ENCODE data around the gene MPPED2.

The MPPED2 gene

DNA sequence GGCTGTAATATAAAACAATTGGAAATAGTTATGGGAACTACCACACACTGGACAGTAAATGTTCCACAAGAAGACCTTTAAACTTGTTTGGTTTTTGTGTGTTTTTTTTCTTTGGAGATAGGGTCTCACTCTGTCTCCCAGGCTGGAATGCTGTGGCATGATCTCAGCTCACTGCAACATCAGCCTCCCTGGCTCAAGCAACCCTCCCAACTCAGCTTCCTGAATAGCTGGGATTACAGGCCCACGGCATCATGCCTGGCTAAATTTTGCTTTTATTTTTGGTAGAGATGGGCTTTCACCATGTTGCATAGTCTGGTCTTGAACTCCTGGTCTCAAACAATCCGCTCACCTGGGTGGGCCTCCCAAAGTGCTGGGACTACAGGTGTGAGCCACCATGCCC, 121.0 kb downstream of the MPPED2 start:
- in situ Hi-C loops (cut with MboI; ENCODE audit: low pct_unique_long_range_greater_than_20kb, low sequenced_read_pairs) = no loop called here
- no peak for DNase-seq

GRCh38 chr11:30463266-30463665, 122.9 kb downstream of the MPPED2 start:
- in situ Hi-C loops (cut with MboI; ENCODE audit: low pct_unique_long_range_greater_than_20kb, low sequenced_read_pairs) = no loop called here
- no peak for DNase-seq

DNA sequence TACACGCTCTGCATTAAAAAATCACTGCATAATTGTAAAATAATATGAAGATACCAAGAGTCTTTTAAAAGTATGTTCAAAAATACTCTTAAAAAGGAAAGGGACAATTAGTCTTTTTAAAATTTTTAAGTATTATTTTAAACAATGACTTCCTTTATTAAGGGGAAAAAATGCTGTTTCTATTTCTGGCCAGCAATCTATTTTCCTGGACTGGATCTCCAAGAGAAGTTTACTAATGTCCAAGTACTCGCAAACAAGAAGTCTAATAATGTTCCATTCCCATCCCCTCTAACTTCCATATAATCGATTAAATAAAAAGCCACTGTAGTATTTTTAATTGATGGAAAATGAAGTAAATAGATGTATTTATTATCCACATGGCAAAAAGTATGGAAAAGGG, 123.7 kb downstream of the MPPED2 start:
- in situ Hi-C loops (cut with MboI; ENCODE audit: low pct_unique_long_range_greater_than_20kb, low sequenced_read_pairs) = no loop called here
- no peak for DNase-seq

GRCh38 chr11:30459821-30460220, 126.3 kb downstream of the MPPED2 start:
- DNase-seq = no peak
- in situ Hi-C loops (cut with MboI; ENCODE audit: low pct_unique_long_range_greater_than_20kb, low sequenced_read_pairs) = no loop called here

DNA sequence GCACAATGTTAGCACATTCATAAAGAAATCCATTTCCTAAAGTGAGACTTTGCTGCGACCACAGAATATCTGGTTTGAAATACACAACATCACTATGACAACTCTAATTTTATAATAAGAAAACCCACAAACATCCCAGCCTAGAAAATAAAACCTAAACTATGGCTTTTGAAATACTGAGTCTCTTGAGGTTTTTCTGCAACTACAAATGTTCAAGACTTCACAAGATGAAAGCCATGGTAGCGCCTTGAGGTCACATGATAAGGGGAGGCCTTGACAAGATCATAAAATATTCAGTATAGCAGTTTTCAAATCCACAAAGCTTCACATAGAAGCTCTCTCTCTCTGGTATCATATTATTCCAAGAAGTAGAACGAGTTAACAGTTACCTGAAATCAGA, 126.8 kb downstream of the MPPED2 start:
- no peak for DNase-seq
- in situ Hi-C loops (cut with MboI; ENCODE audit: low pct_unique_long_range_greater_than_20kb, low sequenced_read_pairs) = no loop called here

GRCh38 chr11:30458541-30458940, 127.6 kb downstream of the MPPED2 start:
- in situ Hi-C loops (cut with MboI; ENCODE audit: low pct_unique_long_range_greater_than_20kb, low sequenced_read_pairs) = no loop called here
- no peak for DNase-seq

DNA sequence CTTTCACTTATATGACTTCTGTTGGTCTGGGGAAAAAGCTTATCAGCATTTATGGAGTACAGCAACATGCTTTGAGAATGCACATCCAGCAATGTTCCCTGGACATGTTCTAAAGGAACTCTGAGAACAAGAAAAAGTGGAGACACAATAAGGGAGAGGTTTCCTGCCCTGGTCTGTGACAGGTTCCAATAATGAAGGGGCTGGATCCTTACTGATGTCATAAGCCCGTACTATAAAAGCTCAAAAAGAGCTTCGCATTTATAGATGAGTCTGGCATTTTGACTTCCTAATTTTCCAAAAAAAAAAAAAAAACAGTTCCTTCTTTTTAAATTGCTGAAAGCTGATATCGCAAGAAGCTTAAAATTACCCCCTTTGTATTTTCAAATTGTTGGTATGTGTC, 129.1 kb downstream of the MPPED2 start:
- DNase-seq = no peak

GRCh38 chr11:30455025-30455424, 131.1 kb downstream of the MPPED2 start:
- in situ Hi-C loops (cut with MboI; ENCODE audit: low pct_unique_long_range_greater_than_20kb, low sequenced_read_pairs) = no loop called here
- DNase-seq = no peak

More for the DNA sequence above, 129.1 kb downstream of the MPPED2 start:
- in situ Hi-C loops (cut with MboI; ENCODE audit: low pct_unique_long_range_greater_than_20kb, low sequenced_read_pairs) = no loop called here

- no peak for DNase-seq
- in situ Hi-C loops (cut with MboI; ENCODE audit: low pct_unique_long_range_greater_than_20kb, low sequenced_read_pairs) = no loop called here
Observed at GRCh38 chr11:30454541-30454940, 131.6 kb downstream of the MPPED2 start.

GRCh38 chr11:30454111-30454510, 132.0 kb downstream of the MPPED2 start:
- DNase-seq = no peak
- in situ Hi-C loops (cut with MboI; ENCODE audit: low pct_unique_long_range_greater_than_20kb, low sequenced_read_pairs) = no loop called here

DNA sequence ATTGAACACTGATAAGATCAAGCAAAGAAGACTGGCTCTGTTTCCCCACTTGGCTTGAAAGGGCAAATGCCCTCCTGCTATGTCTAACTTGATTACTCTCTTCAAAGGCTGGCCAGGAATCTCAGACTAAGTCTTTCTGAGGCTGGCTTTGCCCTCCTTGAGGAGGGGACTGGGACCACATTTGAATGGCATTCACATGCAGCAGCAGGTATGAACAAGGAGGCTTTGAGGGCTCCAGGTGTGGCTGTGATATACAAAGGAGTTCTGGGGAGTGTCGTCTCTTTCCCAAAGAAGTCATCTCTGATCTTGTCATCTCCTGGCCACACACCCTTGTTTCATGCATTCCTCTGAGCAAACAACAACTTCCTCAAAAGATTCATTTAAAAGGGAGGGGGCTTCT, 132.4 kb downstream of the MPPED2 start:
- no peak for DNase-seq
- in situ Hi-C loops (cut with MboI; ENCODE audit: low pct_unique_long_range_greater_than_20kb, low sequenced_read_pairs) = no loop called here

DNA sequence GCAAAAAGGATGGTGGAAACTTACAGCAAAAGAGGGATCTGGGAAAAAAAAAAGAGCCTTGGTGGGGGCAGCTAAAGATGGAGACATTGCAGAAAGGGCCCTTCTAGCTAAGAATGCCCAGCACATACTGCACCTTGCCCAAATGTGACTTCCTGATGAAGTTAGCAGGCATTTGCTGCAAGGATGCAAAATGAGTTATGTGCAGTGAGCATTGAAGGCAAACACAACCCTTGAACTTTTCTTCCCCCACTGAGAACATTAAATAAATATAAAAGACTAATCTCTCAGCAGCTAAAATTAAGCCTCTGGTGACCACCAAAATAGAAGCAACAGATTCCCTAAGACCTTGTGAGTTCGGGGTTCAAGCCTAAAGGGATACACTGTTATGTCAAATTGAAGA, 133.3 kb downstream of the MPPED2 start:
- in situ Hi-C loops (cut with MboI; ENCODE audit: low pct_unique_long_range_greater_than_20kb, low sequenced_read_pairs) = no loop called here
- no peak for DNase-seq

DNA sequence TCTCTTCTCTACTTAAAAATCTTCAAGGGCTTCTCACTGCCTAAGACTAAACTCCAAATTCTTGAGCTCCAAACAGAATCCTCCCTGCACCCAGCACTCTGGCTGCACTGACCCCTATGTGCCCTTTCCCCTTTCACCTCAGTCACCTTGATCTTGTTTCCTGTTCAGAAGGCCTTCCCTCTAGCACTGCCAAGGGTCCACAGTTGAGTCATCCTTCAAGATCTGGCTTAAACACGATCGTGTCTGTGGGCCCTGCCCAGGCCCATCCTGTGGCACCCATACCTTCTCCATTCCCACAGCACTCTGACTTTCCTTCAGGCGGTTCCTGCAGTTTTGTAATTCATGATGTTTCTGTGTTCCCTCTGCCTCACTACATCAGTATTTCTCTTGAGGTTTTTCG, 134.0 kb downstream of the MPPED2 start:
- in situ Hi-C loops (cut with MboI; ENCODE audit: low pct_unique_long_range_greater_than_20kb, low sequenced_read_pairs) = no loop called here
- no peak for DNase-seq

DNA sequence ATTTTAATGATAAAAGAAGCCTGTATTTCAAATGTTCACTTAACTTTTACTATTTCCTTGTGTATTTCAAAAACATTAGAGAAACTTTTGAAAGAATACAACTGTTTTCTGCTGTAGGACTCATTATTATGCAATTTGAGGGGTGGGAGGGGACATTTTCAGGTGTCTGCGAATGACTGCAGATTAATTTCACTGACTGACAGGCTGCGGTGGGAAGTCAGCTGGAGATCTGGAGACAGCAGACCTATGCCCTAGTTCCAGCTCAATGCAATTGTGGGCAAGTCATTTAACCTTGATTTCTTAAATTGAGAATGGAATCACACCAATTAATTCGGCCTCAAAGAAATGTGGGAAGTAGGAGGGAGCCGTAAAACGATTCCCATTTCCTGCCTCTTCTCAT, 134.5 kb downstream of the MPPED2 start:
- no peak for DNase-seq
- in situ Hi-C loops (cut with MboI; ENCODE audit: low pct_unique_long_range_greater_than_20kb, low sequenced_read_pairs) = no loop called here

GRCh38 chr11:30451167-30451566, 135.0 kb downstream of the MPPED2 start:
- in situ Hi-C loops (cut with MboI; ENCODE audit: low pct_unique_long_range_greater_than_20kb, low sequenced_read_pairs) = no loop called here
- no peak for DNase-seq

GRCh38 chr11:30447058-30447640, 139.0 kb downstream of the MPPED2 start:
- DNase-seq = no peak
- in situ Hi-C loops (cut with MboI; ENCODE audit: low pct_unique_long_range_greater_than_20kb, low sequenced_read_pairs) = no loop called here

- in situ Hi-C loops (cut with MboI; ENCODE audit: low pct_unique_long_range_greater_than_20kb, low sequenced_read_pairs) = no loop called here
- no peak for DNase-seq
Observed at GRCh38 chr11:30446520-30446919, 139.6 kb downstream of the MPPED2 start.

GRCh38 chr11:30445056-30445455, 141.1 kb downstream of the MPPED2 start:
- in situ Hi-C loops (cut with MboI; ENCODE audit: low pct_unique_long_range_greater_than_20kb, low sequenced_read_pairs) = no loop called here

GRCh38 chr11:30440510-30440909, 145.6 kb downstream of the MPPED2 start:
- in situ Hi-C loops (cut with MboI; ENCODE audit: low pct_unique_long_range_greater_than_20kb, low sequenced_read_pairs) = no loop called here
- DNase-seq = no peak

More at GRCh38 chr11:30445056-30445455, 141.1 kb downstream of the MPPED2 start:
- no peak for DNase-seq

GRCh38 chr11:30436801-30437200, 149.4 kb downstream of the MPPED2 start:
- DNase-seq = no peak
- in situ Hi-C loops (cut with MboI; ENCODE audit: low pct_unique_long_range_greater_than_20kb, low sequenced_read_pairs) = no loop called here

DNA sequence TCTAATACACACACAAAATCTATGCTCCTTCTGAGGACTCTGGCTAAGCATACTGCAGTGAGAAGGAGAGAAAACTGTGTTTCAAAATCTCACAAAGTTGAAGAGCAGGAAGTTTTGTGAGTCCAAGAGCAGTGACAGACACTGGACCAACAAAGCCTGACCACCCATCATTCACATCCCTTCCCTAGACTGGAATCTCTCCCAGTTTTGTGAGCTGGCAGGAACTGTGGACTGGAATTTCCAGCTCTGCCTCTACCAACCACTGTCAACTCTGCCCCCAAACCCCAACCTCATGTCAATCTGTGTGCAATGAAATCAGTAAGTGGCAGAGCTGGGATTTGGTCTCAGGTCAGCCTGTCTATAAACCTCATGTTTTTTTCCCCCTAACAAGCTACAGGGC, 150.7 kb downstream of the MPPED2 start:
- no peak for DNase-seq
- in situ Hi-C loops (cut with MboI; ENCODE audit: low pct_unique_long_range_greater_than_20kb, low sequenced_read_pairs) = no loop called here

DNA sequence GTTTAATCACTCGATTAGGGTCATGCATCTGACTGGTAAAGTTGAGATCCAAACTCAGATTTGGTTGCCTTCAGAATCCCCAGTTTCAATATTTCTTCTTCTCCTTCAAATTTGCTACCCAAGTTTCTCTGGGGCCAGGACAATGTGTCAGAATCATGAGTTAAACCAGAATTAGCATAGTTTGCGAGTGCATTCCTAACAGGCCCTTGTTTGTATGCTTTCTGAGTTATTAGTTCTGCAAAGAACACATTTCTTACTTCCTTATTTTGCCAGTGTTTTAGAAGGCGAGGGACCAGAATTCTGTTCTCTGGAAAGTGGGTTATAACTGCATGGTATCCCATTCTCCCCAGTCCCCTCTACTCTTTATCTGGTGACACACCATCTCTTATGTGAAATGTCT, 151.3 kb downstream of the MPPED2 start:
- DNase-seq = no peak
- in situ Hi-C loops (cut with MboI; ENCODE audit: low pct_unique_long_range_greater_than_20kb, low sequenced_read_pairs) = no loop called here
